Smooth muscle cell (in vitro differentiated cells): ENCODE measurements around the gene CHD9. TPM values are rescaled to one million over a fixed set of nuclear protein-coding genes. Genes with fewer than 3 reads are reported as not detected.

Source experiments
- DNase-seq: peaks from one replicate; lab custom pipeline; 2025; ENCODE audit not compliant: unreplicated experiment; lab: John Stamatoyannopoulos, UW
- H2AFZ ChIP-seq: fragments of 200-600 bp; sonication (generic); 2 replicates; pipeline ENCODE4 v1.6.0; 2016; ENCODE audit warnings: antibody characterized with exemption, low read depth, mild to moderate bottlenecking
- H3F3A ChIP-seq: fragments of 200-600 bp; sonication (generic); 2 replicates; pipeline ENCODE4 v1.6.0; 2017; ENCODE audit warnings: antibody characterized with exemption, low read depth
- H3K27ac ChIP-seq: fragments of 200-600 bp; sonication (generic); 2 replicates; pipeline ENCODE4 v1.5.1; 2016; ENCODE audit warnings: low read depth, mild to moderate bottlenecking
- H3K27me3 ChIP-seq: fragments of 200-600 bp; sonication (generic); 2 replicates; pipeline ENCODE4 v1.6.1; 2016; ENCODE audit warnings: low read depth, mild to moderate bottlenecking
- H3K36me3 ChIP-seq: fragments of 200-600 bp; sonication (generic); 2 replicates; pipeline ENCODE4 v1.5.1; 2016; ENCODE audit warnings: low read depth
- H3K4me1 ChIP-seq: fragments of 200-600 bp; sonication (generic); 2 replicates; pipeline ENCODE4 v1.5.1; 2016; ENCODE audit warnings: low read depth
- H3K4me2 ChIP-seq: fragments of 200-600 bp; sonication (generic); 2 replicates; pipeline ENCODE4 v1.6.0; 2016; ENCODE audit warnings: mild to moderate bottlenecking
- H3K4me3 ChIP-seq: fragments of 200-600 bp; sonication (generic); 2 replicates; pipeline ENCODE4 v1.5.1; 2016; ENCODE audit warnings: mild to moderate bottlenecking
- H3K79me2 ChIP-seq: fragments of 200-600 bp; sonication (generic); 2 replicates; pipeline ENCODE4 v1.6.0; 2016; ENCODE audit warnings: low read depth, mild to moderate bottlenecking
- H3K9ac ChIP-seq: fragments of 200-600 bp; sonication (generic); 2 replicates; pipeline ENCODE4 v1.6.0; 2016; ENCODE audit warnings: low read depth
- H3K9me3 ChIP-seq: fragments of 200-600 bp; sonication (generic); replicated peaks from 2 replicates; pipeline ENCODE4 v1.5.1; 2016; ENCODE audit warnings: low read depth
- H4K20me1 ChIP-seq: fragments of 200-600 bp; sonication (generic); 2 replicates; pipeline ENCODE4 v1.6.0; 2016; ENCODE audit warnings: low read depth
- WGBS: methylation state at CpG from one replicate; pipeline ENCODE4 v1.1.7; 2016; ENCODE audit warnings: low lambda C conversion rate; 5-methylcytosine and 5-hydroxymethylcytosine counted together
- polyA plus RNA-seq: library from polyadenylated mRNA; unstranded; fragments of >200 nt; fragmentation: Nextera tagmentation; extraction: Ambion mirVana; gene quantifications from 2 replicates; pipeline ENCODE4 v1.2.1, GENCODE V29; 2016
- total RNA-seq: library from RNA; depleted of rRNA; stranded (reverse); fragments of >200 nt; gene quantifications from 2 replicates; pipeline ENCODE4 v1.2.3, GENCODE V29; 2014
- TF ChIP-seq, protein P1 (sequence below): fragments of 200-600 bp; sonication (generic); IDR thresholded peaks from 2 replicates; pipeline ENCODE4 v1.5.1; 2017; ENCODE audit warnings: borderline replicate concordance, mild to moderate bottlenecking, antibody characterized with exemption; ENCODE audit not compliant: insufficient read depth, poor library complexity, severe bottlenecking

The CHD9 gene
- total and polyA plus RNA-seq, 2 experiments from 2014 or later: 43.7 to 117 TPM

DNA sequence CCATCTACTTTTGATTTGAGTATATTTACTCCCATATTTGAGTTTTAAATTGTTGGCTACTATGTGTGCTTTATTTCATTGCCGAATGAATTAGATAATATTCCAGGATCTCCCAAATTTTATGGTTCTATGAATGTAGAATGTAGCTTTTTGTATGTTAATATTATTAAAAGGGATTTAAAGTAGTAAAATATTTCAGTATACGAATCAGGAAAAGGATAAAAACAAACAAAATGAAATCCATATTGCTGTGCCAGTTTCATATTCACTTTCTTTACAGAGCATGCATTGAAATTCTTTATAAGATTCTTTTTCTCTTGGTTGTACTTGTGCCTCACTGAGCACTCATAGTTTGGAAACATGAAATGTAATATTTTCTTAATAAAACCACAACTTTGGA lies 155.1 kb downstream of the CHD9 start:
- peaks cover 10% of the 10 kb centered on the region for H3F3A ChIP-seq
- WGBS: 97% methylated on average over 2 of the region's 2 CpGs
- no peak overlapping the region for H2AFZ ChIP-seq
- no peak overlapping the region for H3K9ac ChIP-seq
- H3K79me2 ChIP-seq: peaks cover 85% of the 10 kb centered on the region
- no peak for DNase-seq
- H3K4me1 ChIP-seq: peaks cover 35% of the 10 kb centered on the region
- H3K4me3 ChIP-seq: peak overlapping the region; percentile 60
- peak overlapping the region; percentile 80 for H3K27ac ChIP-seq
- no peaks in the 10 kb centered on the region for H3K9me3 ChIP-seq
- peaks cover 29% of the 10 kb centered on the region for H4K20me1 ChIP-seq
- TF ChIP-seq, protein P1, sequence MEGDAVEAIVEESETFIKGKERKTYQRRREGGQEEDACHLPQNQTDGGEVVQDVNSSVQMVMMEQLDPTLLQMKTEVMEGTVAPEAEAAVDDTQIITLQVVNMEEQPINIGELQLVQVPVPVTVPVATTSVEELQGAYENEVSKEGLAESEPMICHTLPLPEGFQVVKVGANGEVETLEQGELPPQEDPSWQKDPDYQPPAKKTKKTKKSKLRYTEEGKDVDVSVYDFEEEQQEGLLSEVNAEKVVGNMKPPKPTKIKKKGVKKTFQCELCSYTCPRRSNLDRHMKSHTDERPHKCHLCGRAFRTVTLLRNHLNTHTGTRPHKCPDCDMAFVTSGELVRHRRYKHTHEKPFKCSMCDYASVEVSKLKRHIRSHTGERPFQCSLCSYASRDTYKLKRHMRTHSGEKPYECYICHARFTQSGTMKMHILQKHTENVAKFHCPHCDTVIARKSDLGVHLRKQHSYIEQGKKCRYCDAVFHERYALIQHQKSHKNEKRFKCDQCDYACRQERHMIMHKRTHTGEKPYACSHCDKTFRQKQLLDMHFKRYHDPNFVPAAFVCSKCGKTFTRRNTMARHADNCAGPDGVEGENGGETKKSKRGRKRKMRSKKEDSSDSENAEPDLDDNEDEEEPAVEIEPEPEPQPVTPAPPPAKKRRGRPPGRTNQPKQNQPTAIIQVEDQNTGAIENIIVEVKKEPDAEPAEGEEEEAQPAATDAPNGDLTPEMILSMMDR: no peak
- no peaks in the 10 kb centered on the region for H3K36me3 ChIP-seq
- peak overlapping the region; percentile 79 for H3K4me2 ChIP-seq
- no peaks in the 10 kb centered on the region for H3K27me3 ChIP-seq

DNA sequence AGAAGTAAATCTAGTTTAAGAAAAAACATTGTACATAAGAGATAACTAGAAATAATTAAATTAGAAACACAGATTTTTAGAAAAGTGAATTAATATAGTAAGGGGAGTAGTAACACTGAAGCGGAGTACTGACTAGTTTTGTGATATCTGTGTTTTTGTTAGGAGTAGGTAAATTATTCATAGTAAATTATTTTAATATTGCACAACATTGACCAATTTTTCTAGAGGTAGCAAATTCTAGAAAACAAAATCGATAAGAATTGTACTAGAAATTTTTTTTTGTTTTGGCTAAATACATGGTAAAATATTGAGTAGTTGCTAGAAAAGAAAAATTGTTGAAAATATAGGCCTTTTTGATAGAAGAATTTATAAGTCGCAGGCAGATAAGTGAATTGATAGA lies 156.5 kb downstream of the CHD9 start:
- H2AFZ ChIP-seq: no peak overlapping the region
- no peak overlapping the region for H3K4me2 ChIP-seq
- no peak overlapping the region for H3K9ac ChIP-seq
- over 99% methylated on average over 3 of the region's 3 CpGs for WGBS
- DNase-seq: no peak
- H3K27me3 ChIP-seq: no peaks in the 10 kb centered on the region
- TF ChIP-seq, protein P1: no peak
- no peaks in the 10 kb centered on the region for H3K9me3 ChIP-seq
- peaks cover 37% of the 10 kb centered on the region for H4K20me1 ChIP-seq
- peaks cover 5% of the 10 kb centered on the region for H3F3A ChIP-seq
- H3K4me3 ChIP-seq: peak overlapping the region; percentile 60
- H3K79me2 ChIP-seq: peaks cover 86% of the 10 kb centered on the region
- H3K27ac ChIP-seq: no peak overlapping the region
- H3K36me3 ChIP-seq: no peaks in the 10 kb centered on the region
- H3K4me1 ChIP-seq: peaks cover 35% of the 10 kb centered on the region

DNA sequence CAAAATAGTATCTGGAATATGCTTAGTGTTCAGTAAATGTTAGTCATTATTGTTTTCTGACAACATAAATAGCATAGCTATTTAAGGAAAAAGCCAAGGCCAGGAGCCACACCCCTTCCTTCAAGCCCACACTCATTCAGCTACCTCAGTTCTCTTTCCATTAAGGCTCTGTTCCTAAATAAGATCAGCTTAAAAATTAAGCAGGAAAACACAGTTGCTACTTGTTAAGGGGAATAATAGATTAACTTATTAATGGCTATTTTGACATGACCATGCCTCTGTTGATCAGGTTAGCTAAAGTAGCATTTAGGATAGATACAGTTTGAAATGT lies 158.1 kb downstream of the CHD9 start:
- no peak overlapping the region for H3K9ac ChIP-seq
- H3K79me2 ChIP-seq: peaks cover 94% of the 10 kb centered on the region
- H4K20me1 ChIP-seq: peaks cover 39% of the 10 kb centered on the region
- H3F3A ChIP-seq: peaks cover 3% of the 10 kb centered on the region
- H3K36me3 ChIP-seq: no peaks in the 10 kb centered on the region
- H3K4me2 ChIP-seq: no peak overlapping the region
- TF ChIP-seq, protein P1: no peak
- H3K4me3 ChIP-seq: no peak overlapping the region
- no peak for DNase-seq
- H3K9me3 ChIP-seq: no peaks in the 10 kb centered on the region
- H3K4me1 ChIP-seq: peaks cover 29% of the 10 kb centered on the region
- H2AFZ ChIP-seq: no peak overlapping the region
- H3K27ac ChIP-seq: no peak overlapping the region
- no peaks in the 10 kb centered on the region for H3K27me3 ChIP-seq

DNA sequence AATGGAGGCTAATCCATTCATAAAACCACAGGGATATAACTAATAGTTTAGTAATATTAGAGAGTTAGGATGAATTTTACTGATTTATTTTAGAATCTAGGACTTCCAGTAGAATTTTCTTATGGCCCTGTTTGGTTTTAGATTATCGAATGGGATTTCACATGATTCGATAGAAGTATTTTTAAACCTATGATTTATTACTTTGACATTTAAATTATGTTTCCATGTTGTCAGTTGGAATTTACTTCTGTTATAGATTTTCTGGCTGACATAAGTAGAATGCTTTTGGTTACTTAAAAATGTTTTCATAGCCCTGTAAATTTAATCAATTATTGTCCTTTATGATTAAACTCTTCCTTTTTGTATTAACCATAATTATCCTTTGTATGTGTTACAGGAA lies 158.8 kb downstream of the CHD9 start:
- no peak overlapping the region for H3K4me2 ChIP-seq
- TF ChIP-seq, protein P1: no peak
- no peaks in the 10 kb centered on the region for H3K9me3 ChIP-seq
- H3K27ac ChIP-seq: no peak overlapping the region
- H3K4me1 ChIP-seq: peaks cover 25% of the 10 kb centered on the region
- H4K20me1 ChIP-seq: peaks cover 39% of the 10 kb centered on the region
- 98% methylated on average over 2 of the region's 2 CpGs for WGBS
- H3K79me2 ChIP-seq: peaks cover 99% of the 10 kb centered on the region
- peaks cover under 1% of the 10 kb centered on the region for H3F3A ChIP-seq
- DNase-seq: no peak
- no peaks in the 10 kb centered on the region for H3K27me3 ChIP-seq
- H3K9ac ChIP-seq: no peak overlapping the region
- no peak overlapping the region for H3K4me3 ChIP-seq
- H2AFZ ChIP-seq: no peak overlapping the region
- no peaks in the 10 kb centered on the region for H3K36me3 ChIP-seq
